ENCODE data around the gene MFGE8.

The MFGE8 gene, protein sequence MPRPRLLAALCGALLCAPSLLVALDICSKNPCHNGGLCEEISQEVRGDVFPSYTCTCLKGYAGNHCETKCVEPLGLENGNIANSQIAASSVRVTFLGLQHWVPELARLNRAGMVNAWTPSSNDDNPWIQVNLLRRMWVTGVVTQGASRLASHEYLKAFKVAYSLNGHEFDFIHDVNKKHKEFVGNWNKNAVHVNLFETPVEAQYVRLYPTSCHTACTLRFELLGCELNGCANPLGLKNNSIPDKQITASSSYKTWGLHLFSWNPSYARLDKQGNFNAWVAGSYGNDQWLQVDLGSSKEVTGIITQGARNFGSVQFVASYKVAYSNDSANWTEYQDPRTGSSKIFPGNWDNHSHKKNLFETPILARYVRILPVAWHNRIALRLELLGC
- long read RNA-seq, partial matches to known transcripts = 0 of 3 reads
- long read RNA-seq, other reads (novel, unspliced or antisense) = 1 of 3 reads

DNA sequence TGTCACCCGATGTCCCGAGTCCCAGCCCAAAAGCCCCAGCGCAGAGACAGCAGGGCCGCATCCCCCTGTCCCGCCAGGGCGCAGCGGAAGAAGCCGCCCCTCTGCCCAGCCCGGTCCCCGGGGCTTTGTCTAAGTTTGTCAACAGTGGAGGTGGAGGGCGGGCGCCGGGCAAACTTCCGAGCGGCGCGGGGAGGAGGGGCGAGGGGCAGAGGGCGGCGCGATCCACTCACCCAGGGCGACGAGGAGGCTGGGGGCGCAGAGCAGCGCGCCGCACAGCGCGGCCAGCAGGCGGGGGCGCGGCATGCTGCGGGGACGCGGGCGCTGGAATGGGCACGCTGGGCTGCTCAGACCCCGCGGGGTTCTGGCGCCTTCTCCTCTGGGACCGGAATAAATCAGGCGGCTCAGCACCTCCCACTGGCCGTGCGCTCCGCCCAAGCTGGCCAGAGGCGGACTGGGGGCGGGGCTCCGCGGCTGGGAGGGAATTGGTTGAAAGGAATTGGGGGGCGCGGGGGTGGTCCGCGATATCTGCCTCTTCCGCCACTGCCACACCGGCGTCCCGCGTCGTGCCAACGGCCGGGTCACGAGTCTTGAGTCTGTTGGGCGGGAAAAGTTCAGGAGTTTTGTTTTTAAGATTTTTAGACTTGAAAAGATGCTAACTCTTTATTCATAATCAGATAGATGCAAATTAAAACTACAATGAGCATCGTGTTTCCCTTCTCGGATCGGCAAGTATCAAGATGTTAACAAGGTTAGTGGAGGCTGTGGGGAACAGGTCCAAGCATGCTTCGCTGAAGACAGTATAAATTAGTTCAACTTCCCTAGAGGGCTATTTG is at the start of gene MFGE8:
Gene MFGE8, minus strand, starts transcription at position 363 of the 833 bp plus-strand sequence. Its CDS starts 60 bp downstream, at position 303.
- TF ChIP-seq GABPA (IDR thresholded peaks at IDR 0.05; ENCODE audit: low read depth) (no peak), POLR2AphosphoS5 (IDR thresholded peaks at IDR 0.05; ENCODE audit: low read depth) (no peak), SPI1 (IDR thresholded peaks at IDR 0.05; ENCODE audit: borderline replicate concordance, low read depth) (no peak)
- TF ChIP-seq, protein P1, sequence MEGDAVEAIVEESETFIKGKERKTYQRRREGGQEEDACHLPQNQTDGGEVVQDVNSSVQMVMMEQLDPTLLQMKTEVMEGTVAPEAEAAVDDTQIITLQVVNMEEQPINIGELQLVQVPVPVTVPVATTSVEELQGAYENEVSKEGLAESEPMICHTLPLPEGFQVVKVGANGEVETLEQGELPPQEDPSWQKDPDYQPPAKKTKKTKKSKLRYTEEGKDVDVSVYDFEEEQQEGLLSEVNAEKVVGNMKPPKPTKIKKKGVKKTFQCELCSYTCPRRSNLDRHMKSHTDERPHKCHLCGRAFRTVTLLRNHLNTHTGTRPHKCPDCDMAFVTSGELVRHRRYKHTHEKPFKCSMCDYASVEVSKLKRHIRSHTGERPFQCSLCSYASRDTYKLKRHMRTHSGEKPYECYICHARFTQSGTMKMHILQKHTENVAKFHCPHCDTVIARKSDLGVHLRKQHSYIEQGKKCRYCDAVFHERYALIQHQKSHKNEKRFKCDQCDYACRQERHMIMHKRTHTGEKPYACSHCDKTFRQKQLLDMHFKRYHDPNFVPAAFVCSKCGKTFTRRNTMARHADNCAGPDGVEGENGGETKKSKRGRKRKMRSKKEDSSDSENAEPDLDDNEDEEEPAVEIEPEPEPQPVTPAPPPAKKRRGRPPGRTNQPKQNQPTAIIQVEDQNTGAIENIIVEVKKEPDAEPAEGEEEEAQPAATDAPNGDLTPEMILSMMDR (IDR thresholded peaks at IDR 0.05; ENCODE audit: insufficient read depth, low read length) = no peak
- TF ChIP-seq, protein P2, sequence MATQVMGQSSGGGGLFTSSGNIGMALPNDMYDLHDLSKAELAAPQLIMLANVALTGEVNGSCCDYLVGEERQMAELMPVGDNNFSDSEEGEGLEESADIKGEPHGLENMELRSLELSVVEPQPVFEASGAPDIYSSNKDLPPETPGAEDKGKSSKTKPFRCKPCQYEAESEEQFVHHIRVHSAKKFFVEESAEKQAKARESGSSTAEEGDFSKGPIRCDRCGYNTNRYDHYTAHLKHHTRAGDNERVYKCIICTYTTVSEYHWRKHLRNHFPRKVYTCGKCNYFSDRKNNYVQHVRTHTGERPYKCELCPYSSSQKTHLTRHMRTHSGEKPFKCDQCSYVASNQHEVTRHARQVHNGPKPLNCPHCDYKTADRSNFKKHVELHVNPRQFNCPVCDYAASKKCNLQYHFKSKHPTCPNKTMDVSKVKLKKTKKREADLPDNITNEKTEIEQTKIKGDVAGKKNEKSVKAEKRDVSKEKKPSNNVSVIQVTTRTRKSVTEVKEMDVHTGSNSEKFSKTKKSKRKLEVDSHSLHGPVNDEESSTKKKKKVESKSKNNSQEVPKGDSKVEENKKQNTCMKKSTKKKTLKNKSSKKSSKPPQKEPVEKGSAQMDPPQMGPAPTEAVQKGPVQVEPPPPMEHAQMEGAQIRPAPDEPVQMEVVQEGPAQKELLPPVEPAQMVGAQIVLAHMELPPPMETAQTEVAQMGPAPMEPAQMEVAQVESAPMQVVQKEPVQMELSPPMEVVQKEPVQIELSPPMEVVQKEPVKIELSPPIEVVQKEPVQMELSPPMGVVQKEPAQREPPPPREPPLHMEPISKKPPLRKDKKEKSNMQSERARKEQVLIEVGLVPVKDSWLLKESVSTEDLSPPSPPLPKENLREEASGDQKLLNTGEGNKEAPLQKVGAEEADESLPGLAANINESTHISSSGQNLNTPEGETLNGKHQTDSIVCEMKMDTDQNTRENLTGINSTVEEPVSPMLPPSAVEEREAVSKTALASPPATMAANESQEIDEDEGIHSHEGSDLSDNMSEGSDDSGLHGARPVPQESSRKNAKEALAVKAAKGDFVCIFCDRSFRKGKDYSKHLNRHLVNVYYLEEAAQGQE (IDR thresholded peaks at IDR 0.05; ENCODE audit: insufficient replicate concordance, low read depth) = no peak
- no peak for DNase-seq (ENCODE audit: low read depth in 1 of 2, low spot score in 1 of 2)
- Histone ChIP-seq H3K27ac (replicated peaks) (no peak within 1 kb of the TSS), H3K27me3 (ENCODE audit: insufficient read depth, poor library complexity, severe bottlenecking) (peaks cover 19% of the 10 kb centered on the region), H3K4me3 (replicated peaks; ENCODE audit: insufficient read depth, low read length) (peak within 1 kb of the TSS; percentile 40)

DNA sequence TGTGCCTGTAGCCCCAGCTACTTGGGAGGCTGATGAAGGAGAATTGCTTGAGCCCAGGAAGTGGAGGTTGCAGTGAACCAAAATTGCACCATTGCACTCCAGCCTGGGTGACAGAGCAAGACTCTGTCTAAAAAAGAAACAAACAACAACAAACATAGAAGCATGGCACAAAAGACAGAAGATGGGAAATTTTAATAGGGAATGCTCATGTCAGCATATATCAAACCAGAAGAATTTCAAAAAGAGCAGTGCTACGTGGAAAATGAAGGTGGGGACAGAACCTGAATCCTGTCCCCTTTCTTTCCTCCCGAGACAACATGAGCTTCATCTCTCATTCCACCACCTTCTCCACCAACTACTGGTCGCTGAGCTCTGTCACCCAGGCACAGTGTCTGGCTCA is 46.3 kb upstream of the MFGE8 start:
- DNase-seq (ENCODE audit: low read depth in 1 of 2, low spot score in 1 of 2) = no peak
- TF ChIP-seq GABPA (IDR thresholded peaks at IDR 0.05; ENCODE audit: low read depth) = no peak
- TF ChIP-seq, protein P2 (IDR thresholded peaks at IDR 0.05; ENCODE audit: insufficient replicate concordance, low read depth) = no peak
- TF ChIP-seq SPI1 (IDR thresholded peaks at IDR 0.05; ENCODE audit: borderline replicate concordance, low read depth) = no peak
- Histone ChIP-seq H3K27ac (replicated peaks) (no peak overlapping the region), H3K27me3 (ENCODE audit: insufficient read depth, poor library complexity, severe bottlenecking) (no peaks in the 10 kb centered on the region), H3K4me3 (replicated peaks; ENCODE audit: insufficient read depth, low read length) (no peak overlapping the region)

DNA sequence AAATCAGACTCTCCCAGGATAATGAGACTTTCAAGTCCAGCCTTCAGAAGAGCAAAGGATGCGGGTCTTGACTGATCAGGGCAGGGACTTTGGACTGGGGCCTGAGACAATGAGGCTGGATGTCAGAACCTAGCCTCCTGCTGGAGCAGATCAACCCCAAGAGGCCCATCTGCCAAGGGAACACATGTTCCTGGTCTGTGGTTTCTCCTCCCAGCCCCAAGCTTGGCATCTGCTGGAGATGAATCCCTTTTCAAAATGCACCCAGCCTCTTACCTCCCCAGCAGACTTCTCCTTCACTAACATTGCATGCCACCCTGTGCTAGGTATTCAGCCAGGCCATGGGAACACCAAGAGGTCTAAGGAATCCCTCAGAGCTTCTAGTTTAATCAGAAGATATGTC is 43.7 kb upstream of the MFGE8 start:
- Histone ChIP-seq H3K27me3 (ENCODE audit: insufficient read depth, poor library complexity, severe bottlenecking) (no peaks in the 10 kb centered on the region), H3K4me3 (replicated peaks; ENCODE audit: insufficient read depth, low read length) (no peak overlapping the region), H3K27ac (replicated peaks) (no peak overlapping the region)
- TF ChIP-seq SPI1 (IDR thresholded peaks at IDR 0.05; ENCODE audit: borderline replicate concordance, low read depth) = no peak
- TF ChIP-seq, protein P2 (IDR thresholded peaks at IDR 0.05; ENCODE audit: insufficient replicate concordance, low read depth) = no peak
- TF ChIP-seq POLR2AphosphoS5 (IDR thresholded peaks at IDR 0.05; ENCODE audit: low read depth) = no peak
- no peak for TF ChIP-seq GABPA (IDR thresholded peaks at IDR 0.05; ENCODE audit: low read depth)
- TF ChIP-seq, protein P1 (IDR thresholded peaks at IDR 0.05; ENCODE audit: insufficient read depth, low read length) = no peak
- no peak for DNase-seq (ENCODE audit: low read depth in 1 of 2, low spot score in 1 of 2)

Measured in HL-60 (cell line).